ENCODE data around the gene CYTH1.
"Not testable (repeated sequence)": the region's sequence is repeated elsewhere in the genome, so short reads cannot be mapped to it uniquely, and the experiment has no call there.

Gene CYTH1

GRCh38 chr17:78787444-78787843, 5.4 kb upstream of the CYTH1 start:
- no peak for DNase-seq (ENCODE audit: low read depth)

GRCh38 chr17:78785663-78786057, 3.6 kb upstream of the CYTH1 start:
- DNase-seq (ENCODE audit: low read depth): no peak

- no peak for DNase-seq (ENCODE audit: low read depth)
These were observed 3.1 kb upstream of the CYTH1 start for GRCh38 chr17:78785011-78785662.

- DNase-seq (ENCODE audit: low read depth): no peak
These were observed 2.3 kb upstream of the CYTH1 start for GRCh38 chr17:78784352-78784751.

GRCh38 chr17:78783711-78784324, 1.7 kb upstream of the CYTH1 start:
- no peak for DNase-seq (ENCODE audit: low read depth)

GRCh38 chr17:78781104-78781892, 775 bp downstream of the CYTH1 start:
- peak; percentile 30 for DNase-seq (ENCODE audit: low read depth)

GRCh38 chr17:78780335-78780734, 1.7 kb downstream of the CYTH1 start:
- DNase-seq (ENCODE audit: low read depth): no peak

- DNase-seq (ENCODE audit: low read depth): peak; percentile 33
These were observed 2.2 kb downstream of the CYTH1 start for GRCh38 chr17:78779850-78780249.

- not testable (repeated sequence) for DNase-seq (ENCODE audit: low read depth)
These were observed 2.8 kb downstream of the CYTH1 start for GRCh38 chr17:78779286-78779651.

- no peak for DNase-seq (ENCODE audit: low read depth)
These were observed 4.2 kb downstream of the CYTH1 start for GRCh38 chr17:78777881-78778280.

GRCh38 chr17:78774956-78775571, 7.0 kb downstream of the CYTH1 start:
- DNase-seq (ENCODE audit: low read depth): peak; percentile 33

- no peak for DNase-seq (ENCODE audit: low read depth)
These were observed 7.6 kb downstream of the CYTH1 start for GRCh38 chr17:78774453-78774852.

- no peak for DNase-seq (ENCODE audit: low read depth)
These were observed 10.2 kb downstream of the CYTH1 start for GRCh38 chr17:78771758-78772382.

GRCh38 chr17:78769196-78769773, 12.8 kb downstream of the CYTH1 start:
- DNase-seq (ENCODE audit: low read depth): no peak

- DNase-seq (ENCODE audit: low read depth): no peak
These were observed 14.3 kb downstream of the CYTH1 start for GRCh38 chr17:78767806-78768205.

GRCh38 chr17:78766743-78767294, 15.3 kb downstream of the CYTH1 start:
- DNase-seq (ENCODE audit: low read depth): no peak

- no peak for DNase-seq (ENCODE audit: low read depth)
These were observed 15.8 kb downstream of the CYTH1 start for GRCh38 chr17:78766225-78766624.

- no peak for DNase-seq (ENCODE audit: low read depth)
These were observed 16.3 kb downstream of the CYTH1 start for GRCh38 chr17:78765821-78766220.

- no peak for DNase-seq (ENCODE audit: low read depth)
These were observed 17.2 kb downstream of the CYTH1 start for GRCh38 chr17:78764871-78765270.

- no peak for DNase-seq (ENCODE audit: low read depth)
These were observed 18.5 kb downstream of the CYTH1 start for GRCh38 chr17:78763561-78763960.

GRCh38 chr17:78761789-78762406, 20.2 kb downstream of the CYTH1 start:
- no peak for DNase-seq (ENCODE audit: low read depth)

All from stimulated activated CD8-positive, alpha-beta memory T cell treated with anti-CD3 and anti-CD28 coated beads, Interleukin-12 subunit alpha, Interleukin-12 subunit beta, amount 100 ng/mL, for 1 hour (primary cell).